ENCODE data around the gene TTPAL.

- TF ChIP-seq CTCF (IDR thresholded peaks at IDR 0.05; ENCODE audit: low read depth, low read length, poor library complexity, severe bottlenecking) (no peak), EZH2phosphoT487 (IDR thresholded peaks at IDR 0.05; ENCODE audit: borderline replicate concordance, low read length) (no peak)
Observed at GRCh38 chr20:44479643-44480042, 4.0 kb downstream of the TTPAL start.

All from DOHH2 (cell line).